Thymus (tissue), 11 donors: ENCODE measurements around the gene LTB4R. TPM values are rescaled to one million over a fixed set of nuclear protein-coding genes. Genes with fewer than 3 reads are reported as not detected.

Source experiments
- DNase-seq, 9 donors: peaks; one replicate each; pipeline ENCODE4 v3.0.0-alpha.2; 2013; ENCODE audit warnings: low spot score in 9 of 9, low read depth in 6 of 9, missing footprints in 1 of 9
- H3K27ac ChIP-seq, 2 donors: one replicate each; pipeline ENCODE4 v1.5.1; 2013; ENCODE audit warnings: control low read depth in 1 of 2, low read depth in 1 of 2, low read length in 1 of 2, mild to moderate bottlenecking in 1 of 2, moderate library complexity in 1 of 2
- H3K27me3 ChIP-seq, 2 donors: one replicate each; pipeline ENCODE4 v1.5.1; 2013; ENCODE audit warnings: low read length in 1 of 2; ENCODE audit not compliant: control insufficient read depth in 2 of 2, insufficient read depth in 1 of 2
- H3K36me3 ChIP-seq, 2 donors: one replicate each; pipeline ENCODE4 v1.5.1; 2013; ENCODE audit warnings: low read length in 1 of 2, mild to moderate bottlenecking in 1 of 2, moderate library complexity in 1 of 2; ENCODE audit not compliant: control insufficient read depth in 2 of 2, insufficient read depth in 2 of 2
- H3K4me1 ChIP-seq, 2 donors: one replicate each; pipeline ENCODE4 v1.5.1; 2013; ENCODE audit warnings: low read length in 2 of 2; ENCODE audit not compliant: control insufficient read depth in 2 of 2, insufficient read depth in 2 of 2
- H3K4me3 ChIP-seq, 2 donors: one replicate each; pipeline ENCODE4 v1.5.1; 2013; ENCODE audit warnings: low read length in 2 of 2, control low read depth in 1 of 2, mild to moderate bottlenecking in 1 of 2
- H3K9me3 ChIP-seq, 2 donors: one replicate each; pipeline ENCODE4 v1.5.1; 2013; ENCODE audit warnings: low read length in 1 of 2, mild to moderate bottlenecking in 1 of 2; ENCODE audit not compliant: control insufficient read depth in 2 of 2, insufficient read depth in 1 of 2
- WGBS: extraction: QIAGEN DNeasy Blood & Tissue Kit; methylation state at CpG from one replicate; pipeline ENCODE4 v1.1.7; 2013; 5-methylcytosine and 5-hydroxymethylcytosine counted together
- polyA plus RNA-seq: library from polyadenylated mRNA; stranded (reverse); fragments of 200-250 nt; gene quantifications from one replicate; pipeline ENCODE4 v1.2.3, GENCODE V29; 2013
- total RNA-seq: library from RNA; stranded (reverse); fragments of 120-200 nt; gene quantifications from one replicate; pipeline ENCODE4 v1.2.4, GENCODE V29; 2013
- donor health status: healthy.

The LTB4R gene
- total and polyA plus RNA-seq, 2 donors: 4.4 to 73.3 TPM

GRCh38 chr14:24307575-24308341, 3.5 kb upstream of the LTB4R start, which contains the start of gene CIDEB:
TSS of gene CIDEB (minus strand) at chr14:24307977. CDS start at chr14:24307858, 119 bp downstream.
- DNase-seq: peak in 2 of 9 donors; percentile 51 to 70

DNA sequence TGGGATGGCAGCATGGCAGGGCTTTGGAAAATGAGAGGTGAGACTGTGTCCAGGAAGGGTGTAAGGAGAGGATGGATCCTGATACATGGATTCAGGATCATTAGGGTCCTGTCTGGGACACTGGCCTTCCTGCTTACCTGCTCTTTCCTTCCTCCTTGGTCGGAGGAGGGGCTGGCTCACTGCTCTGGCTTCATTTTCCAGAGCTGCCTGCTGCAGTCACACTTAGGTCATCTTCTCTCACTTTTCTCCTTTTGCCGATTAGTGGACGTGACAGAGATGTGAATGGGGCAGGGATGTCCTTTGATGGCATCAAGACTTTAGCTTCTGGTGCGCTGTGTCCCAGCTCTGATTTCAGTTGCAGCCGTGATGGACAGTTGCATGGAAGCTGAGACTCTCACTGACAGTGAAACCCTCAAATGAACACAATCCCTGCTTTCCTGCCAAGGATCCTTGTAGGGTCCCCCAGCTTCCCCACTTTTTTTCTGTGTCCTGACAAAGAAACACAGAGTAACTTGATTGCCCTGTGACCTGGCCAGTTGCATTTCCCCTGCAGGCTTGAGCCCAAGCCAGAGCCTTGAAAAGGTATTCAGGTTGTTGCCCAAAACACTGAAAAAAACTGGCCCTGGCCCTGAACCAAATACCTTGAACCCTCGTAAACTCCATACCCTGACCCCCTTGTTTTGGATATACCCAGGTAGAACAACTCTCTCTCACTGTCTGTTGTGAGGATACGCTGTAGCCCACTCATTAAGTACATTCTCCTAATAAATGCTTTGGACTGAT, 2.8 kb upstream of the LTB4R start:
- peak in 1 of 9 donors; percentile 7 for DNase-seq
- no peak overlapping the region for H3K27ac ChIP-seq

More at GRCh38 chr14:24307575-24308341, 3.5 kb upstream of the LTB4R start, which contains the start of gene CIDEB:
- peaks cover 50 to 61% of the 10 kb centered on the region in 2 donors for H3K36me3 ChIP-seq
- peaks cover 0 to 5% of the 10 kb centered on the region in 2 donors for H3K27me3 ChIP-seq
- H3K27ac ChIP-seq: peak within 1 kb of the TSS; percentile 54 to 68
- 69% methylated on average over 6 of the region's 6 CpGs for WGBS
- peaks cover 9 to 44% of the 10 kb centered on the region in 2 donors for H3K4me1 ChIP-seq
- H3K4me3 ChIP-seq: no peak within 1 kb of the TSS
- H3K9me3 ChIP-seq: no peaks in the 10 kb centered on the region

GRCh38 chr14:24309538-24310264, 1.6 kb upstream of the LTB4R start, which contains the start of gene LTB4R2:
TSS of gene LTB4R2 (plus strand) at chr14:24310140. CDS start at chr14:24310665, 525 bp downstream.
- H3K36me3 ChIP-seq: peaks cover 31 to 42% of the 10 kb centered on the region in 2 donors

More for the DNA sequence above, 2.8 kb upstream of the LTB4R start:
- Histone ChIP-seq H3K4me1 (peaks cover 9 to 51% of the 10 kb centered on the region in 2 donors), H3K27me3 (peaks cover 0 to 5% of the 10 kb centered on the region in 2 donors), H3K4me3 (no peak overlapping the region), H3K9me3 (no peaks in the 10 kb centered on the region), H3K36me3 (peaks cover 43 to 54% of the 10 kb centered on the region in 2 donors)
- WGBS: 93% methylated on average over 7 of the region's 7 CpGs

GRCh38 chr14:24310265-24310645, 1.0 kb upstream of the LTB4R start:
- Histone ChIP-seq H3K36me3 (peaks cover 25 to 36% of the 10 kb centered on the region in 2 donors), H3K4me3 (peak overlapping the region; percentile 12 to 50), H3K4me1 (peaks cover 9 to 62% of the 10 kb centered on the region in 2 donors), H3K27me3 (peaks cover 0 to 5% of the 10 kb centered on the region in 2 donors), H3K27ac (peak overlapping the region; percentile 12 to 83), H3K9me3 (no peaks in the 10 kb centered on the region)
- no peak for DNase-seq
- WGBS: 30% methylated on average over 5 of the region's 5 CpGs

More at GRCh38 chr14:24309538-24310264, 1.6 kb upstream of the LTB4R start, which contains the start of gene LTB4R2:
- H3K27me3 ChIP-seq: peaks cover 0 to 5% of the 10 kb centered on the region in 2 donors
- peaks cover 9 to 62% of the 10 kb centered on the region in 2 donors for H3K4me1 ChIP-seq
- H3K4me3 ChIP-seq: peak within 1 kb of the TSS; percentile 37 to 50
- WGBS: 90% methylated on average over 5 of the region's 5 CpGs
- DNase-seq: no peak
- H3K9me3 ChIP-seq: no peaks in the 10 kb centered on the region
- H3K27ac ChIP-seq: peak within 1 kb of the TSS; percentile 52 to 83

- H3K9me3 ChIP-seq: no peaks in the 10 kb centered on the region
- peaks cover 9 to 62% of the 10 kb centered on the region in 2 donors for H3K4me1 ChIP-seq
- H3K27me3 ChIP-seq: peaks cover 0 to 5% of the 10 kb centered on the region in 2 donors
- DNase-seq: no peak
- peak overlapping the region in 1 of 2 donors; percentile 46 for H3K27ac ChIP-seq
- peaks cover 8 to 19% of the 10 kb centered on the region in 2 donors for H3K36me3 ChIP-seq
- H3K4me3 ChIP-seq: peak overlapping the region in 1 of 2 donors; percentile 37
- 100% methylated on average over 1 of the region's 1 CpG for WGBS
These were observed 724 bp downstream of the LTB4R start for GRCh38 chr14:24311837-24312615.

DNA sequence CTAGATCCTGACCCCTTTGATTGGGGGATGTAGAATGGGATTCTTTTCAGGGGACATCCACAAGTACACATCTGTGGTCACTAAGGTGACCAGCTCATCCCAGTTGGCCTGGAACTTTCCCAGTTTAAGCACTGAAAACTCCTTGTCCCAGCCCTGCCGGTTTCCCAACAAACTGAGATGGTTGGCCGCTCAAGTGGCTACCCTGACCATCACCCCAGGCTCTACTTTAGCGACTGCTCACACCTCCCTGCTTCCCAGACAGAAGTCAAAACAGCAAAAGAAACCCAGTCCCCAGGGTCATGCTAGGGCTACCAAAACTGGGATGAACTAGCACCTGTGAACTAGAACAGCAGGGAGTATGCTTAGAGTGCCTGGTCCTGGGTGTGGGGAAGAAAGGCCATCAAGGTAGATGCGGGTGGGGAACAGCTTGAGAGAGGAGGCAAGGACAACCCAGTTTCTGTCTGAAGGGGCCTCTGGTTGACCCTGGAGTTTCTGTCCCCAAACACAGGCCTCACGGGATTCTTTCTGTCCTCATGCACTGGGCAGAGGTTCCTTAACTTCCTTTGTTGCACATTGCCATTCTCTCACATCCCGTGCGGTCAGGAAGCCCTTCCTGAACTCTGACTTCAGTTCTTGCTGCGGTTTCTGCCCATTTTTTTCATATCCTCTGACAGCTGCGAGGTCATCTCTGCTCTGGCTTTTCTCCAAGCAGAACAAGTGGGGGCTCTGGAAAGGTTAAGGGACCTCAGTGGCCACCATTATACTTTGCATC, 1.6 kb downstream of the LTB4R start:
- 33% methylated on average over 9 of the region's 9 CpGs for WGBS
- DNase-seq: peak in 2 of 9 donors; percentile 32 to 58
- peaks cover 0 to 5% of the 10 kb centered on the region in 2 donors for H3K27me3 ChIP-seq

GRCh38 chr14:24313913-24314312, 2.6 kb downstream of the LTB4R start:
- Histone ChIP-seq H3K4me3 (no peak overlapping the region), H3K27ac (no peak overlapping the region), H3K36me3 (peaks cover 0 to 2% of the 10 kb centered on the region in 2 donors), H3K4me1 (peaks cover 9 to 49% of the 10 kb centered on the region in 2 donors), H3K9me3 (no peaks in the 10 kb centered on the region), H3K27me3 (peaks cover 0 to 11% of the 10 kb centered on the region in 2 donors)
- WGBS: 32% methylated on average over 2 of the region's 2 CpGs
- no peak for DNase-seq

More for the DNA sequence above, 1.6 kb downstream of the LTB4R start:
- H3K9me3 ChIP-seq: no peaks in the 10 kb centered on the region
- peaks cover 9 to 59% of the 10 kb centered on the region in 2 donors for H3K4me1 ChIP-seq
- H3K36me3 ChIP-seq: peaks cover 0 to 10% of the 10 kb centered on the region in 2 donors
- peak overlapping the region in 1 of 2 donors; percentile 58 for H3K27ac ChIP-seq
- H3K4me3 ChIP-seq: no peak overlapping the region
